ENCODE measurements around the gene LGALS9B.
"Not testable (repeated sequence)": the region's sequence is repeated elsewhere in the genome, so short reads cannot be mapped to it uniquely, and the experiment has no call there.

LGALS9B gene

GRCh38 chr17:20446895-20447294 lies 20.4 kb downstream of the LGALS9B start:
- not testable (repeated sequence) for H3K4me2 ChIP-seq (ENCODE audit: low read length, poor library complexity, severe bottlenecking); H3K9me3 ChIP-seq (ENCODE audit: control insufficient read depth, low read length); H3K4me3 ChIP-seq (ENCODE audit: insufficient read depth in 1 of 2, low read depth in 1 of 2, low read length in 2 of 2); H2AFZ ChIP-seq (ENCODE audit: low read depth, low read length); H3K18ac ChIP-seq (ENCODE audit: low read depth in 1 of 2, low read length in 2 of 2); H3K23ac ChIP-seq (ENCODE audit: low read length in 2 of 2); H3K79me1 ChIP-seq (replicated peaks; ENCODE audit: low read length, poor library complexity, severe bottlenecking); H2BK120ac ChIP-seq (ENCODE audit: low read depth, low read length); H3K4ac ChIP-seq (ENCODE audit: low read depth in 1 of 2, low read length in 2 of 2); H2BK15ac ChIP-seq (ENCODE audit: low read depth, poor library complexity, severe bottlenecking); H4K91ac ChIP-seq (ENCODE audit: low read length); H2BK12ac ChIP-seq (ENCODE audit: low read length in 2 of 2); H4K8ac ChIP-seq (ENCODE audit: low read length); H3K27me3 ChIP-seq (ENCODE audit: control insufficient read depth in 1 of 2, insufficient read depth in 1 of 2, low read length in 2 of 2); H3K27ac ChIP-seq (ENCODE audit: low read length, poor library complexity, severe bottlenecking); DNase-seq; H3K14ac ChIP-seq (ENCODE audit: low read length in 2 of 2); H2AK5ac ChIP-seq (ENCODE audit: low read length, severe bottlenecking); H3K4me1 ChIP-seq (ENCODE audit: control insufficient read depth, insufficient read depth, low read depth, low read length); H3K36me3 ChIP-seq (ENCODE audit: control insufficient read depth in 1 of 2, insufficient read depth in 2 of 2, low read depth in 1 of 2, low read length in 2 of 2); H2BK5ac ChIP-seq (ENCODE audit: low read depth, low read length, poor library complexity, severe bottlenecking); H3K9ac ChIP-seq (ENCODE audit: low read length)
- 57% methylated on average over 4 of the region's 6 CpGs for WGBS

GRCh38 chr17:20444581-20445236 lies 22.6 kb downstream of the LGALS9B start:
- not testable (repeated sequence) for H3K4me3 ChIP-seq (ENCODE audit: insufficient read depth in 1 of 2, low read depth in 1 of 2, low read length in 2 of 2); H2BK12ac ChIP-seq (ENCODE audit: low read length in 2 of 2); H3K9ac ChIP-seq (ENCODE audit: low read length); H2BK5ac ChIP-seq (ENCODE audit: low read depth, low read length, poor library complexity, severe bottlenecking); H2BK15ac ChIP-seq (ENCODE audit: low read depth, poor library complexity, severe bottlenecking); H3K9me3 ChIP-seq (ENCODE audit: control insufficient read depth, low read length); H3K23ac ChIP-seq (ENCODE audit: low read length in 2 of 2); H2BK120ac ChIP-seq (ENCODE audit: low read depth, low read length); H3K36me3 ChIP-seq (ENCODE audit: control insufficient read depth in 1 of 2, insufficient read depth in 2 of 2, low read depth in 1 of 2, low read length in 2 of 2); H3K4me1 ChIP-seq (ENCODE audit: control insufficient read depth, insufficient read depth, low read depth, low read length); H3K27me3 ChIP-seq (ENCODE audit: control insufficient read depth in 1 of 2, insufficient read depth in 1 of 2, low read length in 2 of 2); H4K91ac ChIP-seq (ENCODE audit: low read length); DNase-seq; H3K79me1 ChIP-seq (replicated peaks; ENCODE audit: low read length, poor library complexity, severe bottlenecking); H3K14ac ChIP-seq (ENCODE audit: low read length in 2 of 2); H2AK5ac ChIP-seq (ENCODE audit: low read length, severe bottlenecking); H2AFZ ChIP-seq (ENCODE audit: low read depth, low read length); H3K4ac ChIP-seq (ENCODE audit: low read depth in 1 of 2, low read length in 2 of 2); H3K27ac ChIP-seq (ENCODE audit: low read length, poor library complexity, severe bottlenecking); H3K18ac ChIP-seq (ENCODE audit: low read depth in 1 of 2, low read length in 2 of 2); H3K4me2 ChIP-seq (ENCODE audit: low read length, poor library complexity, severe bottlenecking); H4K8ac ChIP-seq (ENCODE audit: low read length)
- 100% methylated on average over 2 of the region's 8 CpGs for WGBS

- not testable (repeated sequence) for H3K79me1 ChIP-seq (replicated peaks; ENCODE audit: low read length, poor library complexity, severe bottlenecking); H2BK12ac ChIP-seq (ENCODE audit: low read length in 2 of 2); H3K36me3 ChIP-seq (ENCODE audit: control insufficient read depth in 1 of 2, insufficient read depth in 2 of 2, low read depth in 1 of 2, low read length in 2 of 2); H3K23ac ChIP-seq (ENCODE audit: low read length in 2 of 2); H2AFZ ChIP-seq (ENCODE audit: low read depth, low read length); H3K4ac ChIP-seq (ENCODE audit: low read depth in 1 of 2, low read length in 2 of 2); H3K9me3 ChIP-seq (ENCODE audit: control insufficient read depth, low read length); H3K4me1 ChIP-seq (ENCODE audit: control insufficient read depth, insufficient read depth, low read depth, low read length); H3K4me2 ChIP-seq (ENCODE audit: low read length, poor library complexity, severe bottlenecking); H2BK120ac ChIP-seq (ENCODE audit: low read depth, low read length); H3K27ac ChIP-seq (ENCODE audit: low read length, poor library complexity, severe bottlenecking); H2BK5ac ChIP-seq (ENCODE audit: low read depth, low read length, poor library complexity, severe bottlenecking); H3K18ac ChIP-seq (ENCODE audit: low read depth in 1 of 2, low read length in 2 of 2); H3K9ac ChIP-seq (ENCODE audit: low read length); DNase-seq; H3K4me3 ChIP-seq (ENCODE audit: insufficient read depth in 1 of 2, low read depth in 1 of 2, low read length in 2 of 2); H4K91ac ChIP-seq (ENCODE audit: low read length); H3K14ac ChIP-seq (ENCODE audit: low read length in 2 of 2); H2AK5ac ChIP-seq (ENCODE audit: low read length, severe bottlenecking); H3K27me3 ChIP-seq (ENCODE audit: control insufficient read depth in 1 of 2, insufficient read depth in 1 of 2, low read length in 2 of 2); H2BK15ac ChIP-seq (ENCODE audit: low read depth, poor library complexity, severe bottlenecking); H4K8ac ChIP-seq (ENCODE audit: low read length)
- WGBS, result 84% methylated on average over 16 of the region's 16 CpGs
Observed at GRCh38 chr17:20444173-20444572, 23.2 kb downstream of the LGALS9B start.

- H3K4ac ChIP-seq (ENCODE audit: low read depth in 1 of 2, low read length in 2 of 2); DNase-seq; H3K9ac ChIP-seq (ENCODE audit: low read length); H2BK120ac ChIP-seq (ENCODE audit: low read depth, low read length); H3K27me3 ChIP-seq (ENCODE audit: control insufficient read depth in 1 of 2, insufficient read depth in 1 of 2, low read length in 2 of 2); H4K91ac ChIP-seq (ENCODE audit: low read length); H2AK5ac ChIP-seq (ENCODE audit: low read length, severe bottlenecking); H3K4me3 ChIP-seq (ENCODE audit: insufficient read depth in 1 of 2, low read depth in 1 of 2, low read length in 2 of 2); H3K14ac ChIP-seq (ENCODE audit: low read length in 2 of 2); H3K4me1 ChIP-seq (ENCODE audit: control insufficient read depth, insufficient read depth, low read depth, low read length); H3K79me1 ChIP-seq (replicated peaks; ENCODE audit: low read length, poor library complexity, severe bottlenecking); H3K4me2 ChIP-seq (ENCODE audit: low read length, poor library complexity, severe bottlenecking); H3K36me3 ChIP-seq (ENCODE audit: control insufficient read depth in 1 of 2, insufficient read depth in 2 of 2, low read depth in 1 of 2, low read length in 2 of 2); H3K9me3 ChIP-seq (ENCODE audit: control insufficient read depth, low read length); H3K23ac ChIP-seq (ENCODE audit: low read length in 2 of 2); H3K18ac ChIP-seq (ENCODE audit: low read depth in 1 of 2, low read length in 2 of 2); H3K27ac ChIP-seq (ENCODE audit: low read length, poor library complexity, severe bottlenecking); H4K8ac ChIP-seq (ENCODE audit: low read length); H2BK5ac ChIP-seq (ENCODE audit: low read depth, low read length, poor library complexity, severe bottlenecking); H2AFZ ChIP-seq (ENCODE audit: low read depth, low read length); H2BK15ac ChIP-seq (ENCODE audit: low read depth, poor library complexity, severe bottlenecking); H2BK12ac ChIP-seq (ENCODE audit: low read length in 2 of 2): not testable (repeated sequence)
- no CpG with 5 or more reads among the region's 9 CpGs for WGBS
Observed at GRCh38 chr17:20443632-20444031, 23.7 kb downstream of the LGALS9B start.

All from mesenchymal stem cell (in vitro differentiated cells and primary cell).